NCI-H69 (cell line): Measurements from ENCODE around the gene MSANTD2.

Experiments
- DNase-seq: peaks from one replicate; lab custom pipeline; 2025; lab: John Stamatoyannopoulos, UW

MSANTD2 gene

GRCh38 chr11:124800226-124800929 lies at the start of gene MSANTD2:
Gene MSANTD2, minus strand, starts transcription at chr11:124800406. Its CDS starts 26 bp downstream, at chr11:124800380.
- DNase-seq, result peak; percentile 91

GRCh38 chr11:124846070-124846673 lies 46.0 kb upstream of the MSANTD2 start:
- no peak for DNase-seq

DNA sequence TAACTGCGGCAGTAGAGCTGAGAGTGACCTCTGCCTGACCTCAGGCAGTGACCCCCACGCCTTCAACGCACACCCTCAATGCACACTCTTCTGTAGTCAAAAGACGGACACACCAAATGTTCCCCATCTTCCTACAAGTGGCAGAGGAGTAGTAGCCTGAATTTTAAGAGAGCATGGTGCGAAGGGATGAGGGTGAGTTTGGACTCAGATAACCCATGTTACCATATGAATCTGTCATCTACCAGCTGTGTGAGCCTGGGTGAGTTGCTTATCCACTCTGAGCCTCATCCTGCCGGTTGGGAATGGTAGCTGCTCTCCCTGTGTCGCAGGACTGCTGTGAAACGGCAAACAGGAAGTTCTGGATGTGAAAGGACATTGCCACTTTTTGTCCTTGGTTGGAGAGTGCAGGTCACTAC lies 44.5 kb upstream of the MSANTD2 start:
- DNase-seq, result no peak

GRCh38 chr11:124843616-124843910 lies 43.4 kb upstream of the MSANTD2 start:
- no peak for DNase-seq

DNA sequence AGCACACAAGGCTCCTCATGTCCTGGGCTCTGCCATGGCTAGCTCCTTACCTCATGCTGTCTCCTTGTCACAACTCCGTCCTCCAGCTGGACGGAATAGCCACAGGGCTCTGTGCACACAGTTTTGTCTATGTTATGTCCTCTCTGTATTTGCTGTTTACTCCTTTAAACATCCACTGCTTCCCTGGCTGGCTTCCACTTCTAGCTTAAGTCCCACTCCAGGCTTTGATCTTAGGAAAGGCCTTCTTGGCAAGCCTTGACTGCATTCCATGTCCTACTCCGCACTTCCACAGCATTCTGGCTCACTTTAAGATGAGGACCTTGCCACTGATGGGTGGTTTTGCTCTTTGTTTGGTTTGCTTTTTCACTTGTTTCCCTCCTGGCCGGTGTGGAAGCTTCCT lies 42.1 kb upstream of the MSANTD2 start:
- no peak for DNase-seq

DNA sequence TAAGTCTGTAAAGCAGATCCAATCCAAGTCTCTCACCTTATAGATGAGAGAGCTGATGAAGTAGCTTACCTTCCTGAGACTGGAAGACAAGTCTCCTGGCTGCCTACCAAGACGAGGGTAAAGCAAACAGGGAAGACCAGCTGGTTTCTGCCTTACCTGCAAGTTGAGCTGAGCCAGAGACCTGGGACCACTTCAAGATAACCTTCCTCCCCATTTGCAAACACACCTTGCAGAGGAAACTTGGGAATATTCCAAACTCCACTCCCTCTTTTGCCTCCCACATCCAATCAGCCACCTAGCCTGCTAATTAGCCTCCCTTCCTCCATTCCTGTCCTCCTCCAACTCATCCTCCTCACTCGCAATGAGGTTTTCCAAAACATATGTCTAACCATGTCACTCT lies 41.6 kb upstream of the MSANTD2 start:
- DNase-seq, result peak; percentile 35

GRCh38 chr11:124841201-124841600 lies 41.0 kb upstream of the MSANTD2 start:
- no peak for DNase-seq

- no peak for DNase-seq
These were observed 40.5 kb upstream of the MSANTD2 start for GRCh38 chr11:124840666-124841065.

DNA sequence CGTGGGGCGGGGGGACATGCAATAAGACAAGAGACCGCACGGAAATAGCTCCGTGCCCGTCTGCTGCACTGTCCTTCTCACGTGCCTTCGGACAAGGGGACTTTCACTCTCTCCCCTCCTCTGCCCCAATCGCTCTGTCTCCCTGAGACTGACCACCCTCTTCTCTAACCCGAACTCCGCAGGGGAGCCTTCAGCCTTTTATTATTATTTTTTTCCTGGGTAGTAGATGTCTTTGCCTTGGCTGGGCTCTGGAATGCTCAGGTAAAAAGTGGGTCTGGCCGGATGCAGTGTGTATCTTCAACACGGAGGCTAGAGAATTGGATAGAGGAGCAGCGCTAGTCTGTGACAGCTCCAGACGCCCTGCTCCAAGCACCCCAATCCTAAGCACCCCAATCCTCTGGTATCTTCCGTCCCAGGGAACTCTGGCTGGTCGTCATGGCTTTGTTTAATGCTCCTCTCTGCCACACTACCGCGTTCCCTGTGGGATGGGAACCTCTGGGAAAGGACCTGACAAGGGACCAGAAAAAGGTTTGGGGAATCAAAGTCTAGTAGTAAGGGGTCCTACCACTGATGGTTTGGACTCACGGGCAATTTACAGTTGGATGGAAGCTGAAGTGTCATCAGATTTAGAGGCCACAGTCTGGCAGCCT lies 39.9 kb upstream of the MSANTD2 start:
- no peak for DNase-seq

- DNase-seq, result peak; percentile 58
These were observed 39.1 kb upstream of the MSANTD2 start for GRCh38 chr11:124839128-124839971.

- DNase-seq, result no peak
These were observed 38.6 kb upstream of the MSANTD2 start for GRCh38 chr11:124838805-124839127.

DNA sequence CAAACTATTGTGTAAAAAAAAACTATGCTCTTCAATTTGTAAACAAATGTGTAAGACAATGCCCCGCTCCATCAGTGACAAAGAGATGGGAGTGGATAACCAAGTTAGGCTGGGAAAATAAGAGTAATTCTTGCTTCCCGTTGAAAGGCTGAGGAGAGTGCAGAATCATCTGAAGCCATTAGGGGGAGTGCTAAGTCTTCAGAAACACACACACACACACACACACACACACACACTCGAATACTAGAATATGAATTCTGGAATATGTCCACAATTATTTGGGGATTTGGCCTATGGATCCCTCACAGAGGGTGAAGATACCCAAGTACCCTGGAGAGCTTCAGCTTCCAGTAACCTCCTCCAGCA lies 37.3 kb upstream of the MSANTD2 start:
- peak; percentile 78 for DNase-seq

DNA sequence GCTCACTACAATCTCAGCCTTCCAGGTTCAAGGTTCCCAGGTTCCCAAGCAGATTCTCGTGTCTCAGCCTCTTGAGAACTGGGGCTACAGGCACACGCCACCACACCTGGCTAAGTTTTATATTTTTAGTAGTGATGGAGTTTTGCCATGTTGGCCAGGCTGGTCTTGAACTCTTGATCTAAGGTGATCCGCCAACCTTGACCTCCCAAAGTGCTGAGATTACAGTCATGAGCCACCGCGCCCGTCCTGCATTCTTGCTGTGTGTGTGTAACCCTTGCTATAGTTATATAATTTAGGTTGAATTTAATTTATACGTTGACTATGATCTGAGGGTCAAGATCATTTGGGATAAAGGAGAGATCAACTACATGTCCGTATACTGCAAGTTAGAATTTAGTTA lies 35.7 kb upstream of the MSANTD2 start:
- DNase-seq, result no peak

DNA sequence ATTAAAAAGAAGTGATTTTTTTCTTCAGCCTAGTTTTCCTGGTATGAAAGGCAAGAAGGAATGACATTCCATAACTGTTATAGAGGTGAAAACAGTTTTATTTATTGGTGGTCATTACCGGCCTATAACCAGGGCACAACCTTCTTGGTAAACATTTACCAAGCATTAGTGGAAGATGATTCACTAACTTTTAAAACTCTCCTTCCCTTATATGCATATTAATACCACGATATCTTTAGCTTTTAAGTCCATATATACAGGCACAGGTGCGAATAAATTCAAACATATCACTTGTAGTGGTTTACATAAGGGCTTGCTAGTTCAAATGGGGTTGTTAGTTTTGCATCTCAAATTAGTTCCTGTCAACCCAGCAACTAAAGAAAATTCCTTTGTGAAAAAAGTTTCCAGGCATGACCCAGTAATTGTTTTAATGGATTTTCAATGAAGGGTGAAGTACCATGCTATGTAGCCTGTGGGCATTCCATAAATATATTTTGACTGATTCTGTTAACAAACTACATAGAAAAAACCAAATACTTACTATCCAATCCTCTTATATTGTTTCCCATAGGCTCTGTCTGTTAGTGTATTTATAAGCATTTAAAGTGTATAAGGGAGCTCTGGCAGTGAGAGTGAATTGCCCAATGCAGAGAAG lies 34.4 kb upstream of the MSANTD2 start:
- DNase-seq, result no peak

- DNase-seq, result no peak
These were observed 32.4 kb upstream of the MSANTD2 start for GRCh38 chr11:124832571-124832970.

- DNase-seq, result no peak
These were observed 31.7 kb upstream of the MSANTD2 start for GRCh38 chr11:124831897-124832296.

- DNase-seq, result no peak
These were observed 30.5 kb upstream of the MSANTD2 start for GRCh38 chr11:124830749-124831148.

- DNase-seq, result no peak
These were observed 29.8 kb upstream of the MSANTD2 start for GRCh38 chr11:124829986-124830385.

DNA sequence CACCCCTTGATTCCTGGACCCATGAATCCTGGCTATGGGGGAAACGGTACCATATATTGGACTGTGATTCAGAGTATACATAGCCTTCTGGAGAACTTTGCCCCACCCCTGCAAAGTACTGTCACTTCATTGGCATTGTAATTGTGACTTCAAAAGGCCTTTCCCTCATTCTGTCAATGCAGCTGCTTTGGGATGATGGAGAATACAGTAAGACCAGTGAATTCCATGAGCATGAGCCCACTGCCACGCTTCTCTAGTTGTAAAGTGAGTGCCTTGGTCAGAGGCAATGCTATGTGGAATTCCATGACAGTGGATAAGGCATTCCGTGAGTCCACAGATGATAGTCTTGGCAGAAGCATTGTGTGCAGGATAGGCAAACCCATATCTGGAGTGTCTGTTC lies 25.7 kb upstream of the MSANTD2 start:
- no peak for DNase-seq

GRCh38 chr11:124823512-124824376 lies 23.5 kb upstream of the MSANTD2 start:
- DNase-seq, result no peak

DNA sequence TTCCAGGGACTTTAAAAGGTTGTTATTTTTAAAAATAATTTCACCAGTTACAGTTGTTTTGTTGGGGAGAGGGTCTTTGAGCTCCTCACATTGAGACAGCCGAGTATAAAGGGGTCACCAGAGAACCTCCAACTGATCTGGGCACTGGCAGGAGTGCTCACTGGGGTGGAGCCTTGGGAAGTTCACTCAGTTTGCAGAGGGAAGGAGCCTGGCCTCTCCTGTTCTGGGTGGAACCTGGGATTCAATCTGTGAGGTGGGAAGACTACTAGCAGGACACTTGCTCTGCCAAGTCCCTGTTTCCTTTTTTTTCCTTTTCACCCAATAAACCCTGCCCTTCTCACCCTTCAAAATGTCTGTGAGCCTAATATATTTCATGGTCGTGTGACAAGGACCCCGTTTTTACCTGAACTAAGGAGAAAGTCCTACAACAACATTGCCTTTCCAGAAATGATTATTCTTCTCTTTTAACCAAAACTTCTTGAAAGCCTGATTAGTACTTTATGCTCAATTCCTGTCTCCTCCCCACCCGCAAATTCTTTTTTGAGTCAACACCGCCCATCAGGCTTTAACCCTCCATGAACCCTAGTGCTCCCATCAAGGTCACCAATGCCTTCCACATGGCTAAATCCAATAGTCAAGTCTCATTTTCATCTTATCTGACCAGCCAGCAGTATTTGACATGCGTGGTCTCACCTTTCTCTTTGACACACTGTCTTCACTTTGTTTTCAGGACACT lies 22.0 kb upstream of the MSANTD2 start:
- DNase-seq, result no peak
